ENCODE results near the gene GOLGA3. TPM values are rescaled to one million over a fixed set of nuclear protein-coding genes. Genes with fewer than 3 reads are reported as not detected.
A peak's percentile ranks its signal among the peaks of the same experiment; 100 is the strongest.

The GOLGA3 gene
- total RNA-seq, 5 donors from 2014 or later (not counting 1 experiment from before 2014, with no cell fraction given), result 49.1 to 77.9 (median 67.4) TPM

DNA sequence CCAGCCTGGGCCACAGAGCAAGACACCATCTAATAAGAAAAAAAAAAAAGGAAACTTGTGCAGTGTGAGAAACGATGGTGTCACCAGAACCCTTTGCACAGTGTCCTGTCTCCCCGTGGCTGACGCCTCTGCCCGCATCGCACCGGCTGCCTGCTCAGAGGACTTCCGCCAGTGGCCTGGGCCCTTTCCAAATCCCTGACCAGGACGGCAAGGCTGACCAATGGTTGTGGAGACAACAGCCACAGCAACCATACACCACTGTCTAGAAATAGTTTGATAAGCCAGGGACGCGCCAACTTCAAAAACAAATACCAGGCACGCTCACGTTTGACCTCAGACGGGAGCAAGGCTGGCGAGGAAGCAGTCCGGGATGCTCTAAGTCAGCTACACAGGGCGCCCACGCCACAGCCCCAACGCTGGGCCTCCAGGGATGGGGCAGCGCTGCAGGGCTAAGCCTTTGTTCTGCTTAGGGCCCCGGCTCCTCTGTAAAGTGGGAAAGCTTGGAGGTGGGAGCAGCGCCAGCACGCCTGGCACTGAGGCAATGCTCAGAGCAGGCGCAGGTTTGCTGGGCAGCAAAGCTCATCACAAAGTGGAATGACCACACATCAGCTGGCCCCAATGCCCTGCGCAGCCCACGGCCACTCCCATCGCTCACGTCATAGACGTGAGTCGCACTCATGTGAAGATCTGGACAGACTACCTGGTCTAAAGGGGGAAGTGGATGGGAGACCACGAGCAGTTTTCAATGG, 105.5 kb downstream of the GOLGA3 start:
- Histone ChIP-seq H3K9me3 (no peaks in the 10 kb centered on the region), H3K27ac (ENCODE audit: low read length) (no peak overlapping the region), H3K36me3 (ENCODE audit: control insufficient read depth in 2 of 2, extremely low read depth in 1 of 2, insufficient read depth in 1 of 2, low read length in 1 of 2) (peaks cover 35 to 80% of the 10 kb centered on the region in 2 donors), H3K27me3 (replicated peaks in 1 of 2; ENCODE audit: control insufficient read depth in 2 of 2, extremely low read depth in 1 of 2, insufficient read depth in 2 of 2, low read length in 1 of 2) (no peaks in the 10 kb centered on the region), H3K4me3 (ENCODE audit: control insufficient read depth in 1 of 2, extremely low read depth in 1 of 2, low read length in 1 of 2) (no peak overlapping the region), H3K4me1 (ENCODE audit: control insufficient read depth in 1 of 2, extremely low read depth in 1 of 2, insufficient read depth in 2 of 2, low read length in 2 of 2) (no peaks in the 10 kb centered on the region)
- 93% methylated on average over 17 of the region's 30 CpGs for WGBS (ENCODE audit: insufficient coverage)
- H3K4me1 Mint-ChIP-seq, result peaks cover 0 to 1% (median 0%) of the 10 kb centered on the region in 3 donors
- H3K27ac Mint-ChIP-seq, result no peak overlapping the region
- ATAC-seq (replicated peaks in 1 of 4) (no peak), DNase-seq (no peak)
- POLR2A ChIA-PET, result no interaction called here
- H3K36me3 Mint-ChIP-seq, result peaks cover 55% of the 10 kb centered on the region
- H3K4me3 Mint-ChIP-seq, result no peak overlapping the region
- CTCF ChIA-PET, result no interaction called here
- no peaks in the 10 kb centered on the region for H3K27me3 Mint-ChIP-seq
- no peaks in the 10 kb centered on the region for H3K9me3 Mint-ChIP-seq

DNA sequence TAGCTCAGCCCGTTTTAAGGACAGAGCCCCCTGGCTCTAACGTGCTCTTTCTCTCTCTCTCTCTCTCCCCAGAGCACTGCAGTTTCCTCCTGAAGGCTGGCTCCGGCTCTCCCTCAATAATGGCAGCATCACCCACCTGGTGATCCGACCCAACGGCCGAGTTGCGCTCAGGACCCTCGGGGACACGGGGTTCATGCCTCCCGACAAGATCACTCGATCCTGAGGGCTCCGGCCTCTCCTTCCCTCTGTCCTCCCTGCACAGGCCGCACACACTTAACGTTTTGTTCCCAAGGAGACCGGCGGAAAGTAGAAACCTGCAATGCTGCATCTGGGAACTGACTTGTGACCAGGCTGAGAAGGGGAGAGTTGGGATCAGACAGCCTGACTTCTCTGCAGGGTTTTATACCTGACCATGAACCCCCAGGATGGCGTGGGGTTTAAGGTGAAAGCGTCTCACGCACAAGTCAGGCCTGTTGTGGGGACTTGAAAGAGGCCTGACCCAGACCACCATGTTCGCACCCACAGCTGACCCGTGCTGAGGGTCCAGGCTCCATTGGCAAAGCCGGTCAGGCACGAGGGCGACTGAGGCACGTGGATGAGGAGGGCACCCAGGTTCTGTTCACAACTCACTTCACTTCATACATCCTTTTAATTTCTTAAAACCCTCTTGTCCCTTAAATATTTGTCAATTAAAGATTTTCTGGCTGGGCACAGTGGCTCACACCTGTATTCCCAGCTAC, 107.9 kb downstream of the GOLGA3 start:
- DNase-seq, result no peak
- Mint-ChIP-seq H3K4me3 (no peak overlapping the region), H3K27me3 (no peaks in the 10 kb centered on the region), H3K27ac (peak overlapping the region in 1 of 2 donors; percentile 28), H3K9me3 (no peaks in the 10 kb centered on the region), H3K36me3 (peaks cover 41% of the 10 kb centered on the region), H3K4me1 (peaks cover 0 to 1% (median 0%) of the 10 kb centered on the region in 3 donors)
- Histone ChIP-seq H3K27ac (ENCODE audit: low read length) (no peak overlapping the region), H3K27me3 (replicated peaks in 1 of 2; ENCODE audit: control insufficient read depth in 2 of 2, extremely low read depth in 1 of 2, insufficient read depth in 2 of 2, low read length in 1 of 2) (no peaks in the 10 kb centered on the region), H3K9me3 (no peaks in the 10 kb centered on the region), H3K4me1 (ENCODE audit: control insufficient read depth in 1 of 2, extremely low read depth in 1 of 2, insufficient read depth in 2 of 2, low read length in 2 of 2) (no peaks in the 10 kb centered on the region), H3K36me3 (ENCODE audit: control insufficient read depth in 2 of 2, extremely low read depth in 1 of 2, insufficient read depth in 1 of 2, low read length in 1 of 2) (peaks cover 25 to 77% of the 10 kb centered on the region in 2 donors), H3K4me3 (ENCODE audit: control insufficient read depth in 1 of 2, extremely low read depth in 1 of 2, low read length in 1 of 2) (no peak overlapping the region)
- ChIA-PET CTCF (no interaction called here), POLR2A (interaction anchor here in 1 of 2 donors (0.6 kb wide), 1 partner anchor 103 kb away, joined by 3 read pairs; no protein-coding TSS in a partner anchor)
- no peak for ATAC-seq (replicated peaks in 1 of 4)
- WGBS (ENCODE audit: insufficient coverage), result 96% methylated on average over 20 of the region's 25 CpGs

DNA sequence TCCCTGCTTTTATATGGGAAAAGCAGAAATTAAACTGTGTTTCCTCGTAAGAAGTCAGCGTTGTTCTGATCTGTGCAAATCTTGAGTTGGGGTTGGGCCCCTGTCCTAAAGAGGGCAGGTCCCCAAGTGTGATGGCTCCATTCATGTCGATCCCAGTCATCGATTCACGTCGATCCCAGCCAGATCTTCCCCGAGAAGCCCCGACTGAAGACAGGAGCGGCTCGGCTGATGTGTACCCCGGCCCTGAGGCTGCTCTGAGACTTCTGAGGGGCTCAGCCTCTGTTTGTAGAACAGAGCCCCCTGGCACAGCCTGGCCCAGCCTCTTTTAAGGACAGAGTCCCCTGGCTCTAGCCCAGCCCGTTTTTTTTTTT, 108.7 kb downstream of the GOLGA3 start:
- peaks cover 0 to 1% (median 0%) of the 10 kb centered on the region in 3 donors for H3K4me1 Mint-ChIP-seq
- H3K27me3 ChIP-seq (replicated peaks in 1 of 2; ENCODE audit: control insufficient read depth in 2 of 2, extremely low read depth in 1 of 2, insufficient read depth in 2 of 2, low read length in 1 of 2), result no peaks in the 10 kb centered on the region
- H3K4me3 ChIP-seq (ENCODE audit: control insufficient read depth in 1 of 2, extremely low read depth in 1 of 2, low read length in 1 of 2), result no peak overlapping the region
- no peak for ATAC-seq (replicated peaks in 1 of 4)
- POLR2A ChIA-PET, result no interaction called here
- H3K9me3 Mint-ChIP-seq, result no peaks in the 10 kb centered on the region
- no peak overlapping the region for H3K27ac ChIP-seq (ENCODE audit: low read length)
- WGBS (ENCODE audit: insufficient coverage), result 98% methylated on average over 12 of the region's 12 CpGs
- H3K4me1 ChIP-seq (ENCODE audit: control insufficient read depth in 1 of 2, extremely low read depth in 1 of 2, insufficient read depth in 2 of 2, low read length in 2 of 2), result no peaks in the 10 kb centered on the region
- H3K4me3 Mint-ChIP-seq, result no peak overlapping the region
- H3K36me3 Mint-ChIP-seq, result peaks cover 34% of the 10 kb centered on the region
- H3K9me3 ChIP-seq, result no peaks in the 10 kb centered on the region
- DNase-seq, result no peak
- H3K36me3 ChIP-seq (ENCODE audit: control insufficient read depth in 2 of 2, extremely low read depth in 1 of 2, insufficient read depth in 1 of 2, low read length in 1 of 2), result peaks cover 24 to 76% of the 10 kb centered on the region in 2 donors
- CTCF ChIA-PET, result no interaction called here
- no peaks in the 10 kb centered on the region for H3K27me3 Mint-ChIP-seq
- no peak overlapping the region for H3K27ac Mint-ChIP-seq

DNA sequence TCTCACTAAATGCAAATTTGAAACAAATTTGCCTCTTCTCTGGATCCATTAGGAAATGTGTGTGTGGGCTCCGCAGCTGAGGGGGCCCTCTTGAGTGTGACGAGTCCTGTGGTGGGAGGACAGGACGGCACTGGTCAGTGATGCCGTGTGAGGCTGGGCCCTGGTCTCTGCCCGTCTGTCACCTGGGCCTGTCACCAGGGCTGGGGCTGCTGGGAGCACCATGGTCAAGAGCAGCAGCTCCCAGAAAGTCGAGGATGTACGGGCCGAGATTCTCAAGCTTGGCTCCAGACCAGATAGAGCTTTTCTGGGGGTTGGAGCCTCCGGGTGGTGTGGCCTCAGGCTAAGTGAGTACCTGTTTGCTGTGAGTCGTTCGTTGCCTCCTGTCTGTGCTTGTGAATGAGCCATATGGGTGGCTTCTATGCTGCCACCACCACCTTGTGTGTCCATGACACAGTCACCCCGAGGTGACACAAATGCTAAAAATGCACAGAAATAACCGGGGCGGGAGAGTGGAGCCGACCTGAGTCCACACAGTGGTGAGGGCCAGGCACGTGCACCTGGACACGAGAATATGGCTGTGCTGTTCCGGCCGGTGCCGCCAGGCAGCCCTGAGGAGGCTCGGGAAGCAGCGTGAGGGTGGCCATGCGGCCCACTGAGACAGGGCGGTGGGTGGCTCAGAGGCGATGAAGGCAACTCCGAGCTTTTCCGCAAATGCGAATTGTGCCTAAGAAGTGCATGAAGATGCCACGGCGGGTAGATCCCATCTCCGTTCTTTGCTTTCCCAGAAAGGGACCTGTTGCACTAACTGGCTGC, 109.3 kb downstream of the GOLGA3 start:
- H3K4me1 Mint-ChIP-seq, result peaks cover 0 to 5% (median 3%) of the 10 kb centered on the region in 3 donors
- peak in 1 of 4 experiments; percentile 12 for ATAC-seq (replicated peaks in 1 of 4)
- POLR2A ChIA-PET, result no interaction called here

More for the DNA sequence above, 109.3 kb downstream of the GOLGA3 start:
- Mint-ChIP-seq H3K4me3 (no peak overlapping the region), H3K27ac (peak overlapping the region in 1 of 2 donors; percentile 68), H3K27me3 (no peaks in the 10 kb centered on the region), H3K36me3 (peaks cover 37% of the 10 kb centered on the region), H3K9me3 (no peaks in the 10 kb centered on the region)
- no peak for DNase-seq
- Histone ChIP-seq H3K27ac (ENCODE audit: low read length) (no peak overlapping the region), H3K9me3 (no peaks in the 10 kb centered on the region), H3K27me3 (replicated peaks in 1 of 2; ENCODE audit: control insufficient read depth in 2 of 2, extremely low read depth in 1 of 2, insufficient read depth in 2 of 2, low read length in 1 of 2) (no peaks in the 10 kb centered on the region), H3K4me3 (ENCODE audit: control insufficient read depth in 1 of 2, extremely low read depth in 1 of 2, low read length in 1 of 2) (no peak overlapping the region), H3K36me3 (ENCODE audit: control insufficient read depth in 2 of 2, extremely low read depth in 1 of 2, insufficient read depth in 1 of 2, low read length in 1 of 2) (peaks cover 24 to 76% of the 10 kb centered on the region in 2 donors), H3K4me1 (ENCODE audit: control insufficient read depth in 1 of 2, extremely low read depth in 1 of 2, insufficient read depth in 2 of 2, low read length in 2 of 2) (no peaks in the 10 kb centered on the region)
- CTCF ChIA-PET, result no interaction called here
- 93% methylated on average over 28 of the region's 31 CpGs for WGBS (ENCODE audit: insufficient coverage)

Other genes starting within 250 kb of the GOLGA3 start
- not detected for gene LRCOL1, start 218.3 kb downstream of the GOLGA3 start, total RNA-seq
- not detected for gene P2RX2, start 210.1 kb downstream of the GOLGA3 start, total RNA-seq
- gene POLE, start 141.5 kb downstream of the GOLGA3 start, total RNA-seq, result 10 to 100 TPM; 43.6 to 70.4 (median 66.1) TPM
- 1 to 10 TPM; 3.1 to 8.9 (median 6.5) TPM for gene PXMP2, start 141.3 kb downstream of the GOLGA3 start, total RNA-seq
- gene PGAM5, start 118.0 kb downstream of the GOLGA3 start, total RNA-seq, result 10 to 100 TPM; 21.3 to 32.4 (median 31.5) TPM
- 100 to 1,000 TPM in 2 of 5 donors, 10 to 100 TPM in 3; 88.1 to 106 (median 94.3) TPM for gene ANKLE2, start 67.0 kb downstream of the GOLGA3 start, total RNA-seq
- gene CHFR, start 58.7 kb upstream of the GOLGA3 start, total RNA-seq, result 100 to 1,000 TPM in 1 of 5 donors, 10 to 100 TPM in 4; 84.2 to 107 (median 86.0) TPM
- gene ZNF605, start 127.4 kb upstream of the GOLGA3 start, total RNA-seq, result 10 to 100 TPM in 3 of 5 donors, 1 to 10 TPM in 2; 5.1 to 13.1 (median 12.1) TPM
- 10 to 100 TPM; 29.2 to 37.2 (median 32.7) TPM for gene ZNF26, start 157.5 kb upstream of the GOLGA3 start, total RNA-seq
- 10 to 100 TPM; 26.6 to 38.9 (median 35.9) TPM for gene ZNF84, start 208.6 kb upstream of the GOLGA3 start, total RNA-seq

Measured in T-cell (primary cell).